Measurements from ENCODE around the gene TAF1C. TPM values are rescaled to one million over a fixed set of nuclear protein-coding genes. Genes with fewer than 3 reads are reported as not detected.
A peak's percentile ranks its signal among the peaks of the same experiment; 100 is the strongest.

Gene TAF1C
- total and polyA plus RNA-seq, 9 of the 15 experiments (the other 6 are each of a cell fraction or from before 2014, with no cell fraction given) = 1.5 to 74.8 (median 21.0) TPM

DNA sequence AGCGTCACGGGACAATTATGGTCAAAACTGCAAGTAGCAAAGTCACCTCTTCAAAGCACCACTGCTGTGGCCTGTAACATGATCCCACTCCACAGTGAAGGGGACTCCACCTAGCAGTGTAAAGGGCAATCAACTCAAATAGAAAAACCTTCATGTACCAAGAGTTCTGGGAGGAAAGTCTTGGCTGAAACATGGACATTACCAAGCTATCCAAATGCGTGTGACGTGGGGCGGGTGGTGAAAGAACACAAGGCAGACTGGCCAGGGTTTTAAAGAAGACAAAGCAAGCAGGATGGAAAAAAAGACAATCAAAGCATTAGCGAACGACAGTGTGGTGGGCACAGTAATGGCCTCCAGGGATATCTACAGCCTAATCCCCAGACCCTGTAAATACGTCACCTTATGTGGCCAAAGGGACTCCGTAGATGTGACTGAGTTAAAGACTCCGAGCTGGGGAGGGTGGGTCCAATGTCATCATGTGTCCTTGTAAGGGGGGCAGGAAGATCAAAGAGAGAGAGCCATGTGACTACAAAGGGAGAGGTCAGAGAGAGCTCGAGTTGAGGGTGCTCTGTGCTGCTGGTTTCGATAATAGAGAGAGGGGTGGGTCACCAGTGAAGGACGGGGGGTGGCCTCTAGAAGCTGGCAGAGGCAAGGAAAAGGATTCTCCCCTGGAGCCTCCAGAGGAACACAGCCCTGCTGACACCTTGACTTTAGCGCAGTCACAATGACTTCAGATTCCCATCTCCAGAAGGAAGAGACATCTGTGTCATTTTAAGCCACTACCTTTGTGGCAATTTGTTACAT, 47.8 kb downstream of the TAF1C start (continued):
- no peak for TF ChIP-seq ZNF146 (CRISPR knock-in tag; IDR thresholded peaks at IDR 0.05; ENCODE audit: unreplicated experiment)
- TF ChIP-seq DNMT1 (IDR thresholded peaks at IDR 0.05) = no peak; the same call in 1 of the 2 replicates
- TF ChIP-seq MCM7 (IDR thresholded peaks at IDR 0.05) = no peak
- TF ChIP-seq PURB (CRISPR knock-in tag; IDR thresholded peaks at IDR 0.05; ENCODE audit: low read depth) = no peak
- TF ChIP-seq, protein P1, sequence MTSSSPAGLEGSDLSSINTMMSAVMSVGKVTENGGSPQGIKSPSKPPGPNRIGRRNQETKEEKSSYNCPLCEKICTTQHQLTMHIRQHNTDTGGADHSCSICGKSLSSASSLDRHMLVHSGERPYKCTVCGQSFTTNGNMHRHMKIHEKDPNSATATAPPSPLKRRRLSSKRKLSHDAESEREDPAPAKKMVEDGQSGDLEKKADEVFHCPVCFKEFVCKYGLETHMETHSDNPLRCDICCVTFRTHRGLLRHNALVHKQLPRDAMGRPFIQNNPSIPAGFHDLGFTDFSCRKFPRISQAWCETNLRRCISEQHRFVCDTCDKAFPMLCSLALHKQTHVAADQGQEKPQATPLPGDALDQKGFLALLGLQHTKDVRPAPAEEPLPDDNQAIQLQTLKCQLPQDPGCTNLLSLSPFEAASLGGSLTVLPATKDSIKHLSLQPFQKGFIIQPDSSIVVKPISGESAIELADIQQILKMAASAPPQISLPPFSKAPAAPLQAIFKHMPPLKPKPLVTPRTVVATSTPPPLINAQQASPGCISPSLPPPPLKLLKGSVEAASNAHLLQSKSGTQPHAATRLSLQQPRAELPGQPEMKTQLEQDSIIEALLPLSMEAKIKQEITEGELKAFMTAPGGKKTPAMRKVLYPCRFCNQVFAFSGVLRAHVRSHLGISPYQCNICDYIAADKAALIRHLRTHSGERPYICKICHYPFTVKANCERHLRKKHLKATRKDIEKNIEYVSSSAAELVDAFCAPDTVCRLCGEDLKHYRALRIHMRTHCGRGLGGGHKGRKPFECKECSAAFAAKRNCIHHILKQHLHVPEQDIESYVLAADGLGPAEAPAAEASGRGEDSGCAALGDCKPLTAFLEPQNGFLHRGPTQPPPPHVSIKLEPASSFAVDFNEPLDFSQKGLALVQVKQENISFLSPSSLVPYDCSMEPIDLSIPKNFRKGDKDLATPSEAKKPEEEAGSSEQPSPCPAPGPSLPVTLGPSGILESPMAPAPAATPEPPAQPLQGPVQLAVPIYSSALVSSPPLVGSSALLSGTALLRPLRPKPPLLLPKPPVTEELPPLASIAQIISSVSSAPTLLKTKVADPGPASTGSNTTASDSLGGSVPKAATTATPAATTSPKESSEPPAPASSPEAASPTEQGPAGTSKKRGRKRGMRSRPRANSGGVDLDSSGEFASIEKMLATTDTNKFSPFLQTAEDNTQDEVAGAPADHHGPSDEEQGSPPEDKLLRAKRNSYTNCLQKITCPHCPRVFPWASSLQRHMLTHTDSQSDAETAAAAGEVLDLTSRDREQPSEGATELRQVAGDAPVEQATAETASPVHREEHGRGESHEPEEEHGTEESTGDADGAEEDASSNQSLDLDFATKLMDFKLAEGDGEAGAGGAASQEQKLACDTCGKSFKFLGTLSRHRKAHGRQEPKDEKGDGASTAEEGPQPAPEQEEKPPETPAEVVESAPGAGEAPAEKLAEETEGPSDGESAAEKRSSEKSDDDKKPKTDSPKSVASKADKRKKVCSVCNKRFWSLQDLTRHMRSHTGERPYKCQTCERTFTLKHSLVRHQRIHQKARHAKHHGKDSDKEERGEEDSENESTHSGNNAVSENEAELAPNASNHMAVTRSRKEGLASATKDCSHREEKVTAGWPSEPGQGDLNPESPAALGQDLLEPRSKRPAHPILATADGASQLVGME (CRISPR knock-in tag; IDR thresholded peaks at IDR 0.05) = no peak
- peak; percentile 90 for TF ChIP-seq L3MBTL2 (IDR thresholded peaks at IDR 0.05)
- TF ChIP-seq, protein P2, sequence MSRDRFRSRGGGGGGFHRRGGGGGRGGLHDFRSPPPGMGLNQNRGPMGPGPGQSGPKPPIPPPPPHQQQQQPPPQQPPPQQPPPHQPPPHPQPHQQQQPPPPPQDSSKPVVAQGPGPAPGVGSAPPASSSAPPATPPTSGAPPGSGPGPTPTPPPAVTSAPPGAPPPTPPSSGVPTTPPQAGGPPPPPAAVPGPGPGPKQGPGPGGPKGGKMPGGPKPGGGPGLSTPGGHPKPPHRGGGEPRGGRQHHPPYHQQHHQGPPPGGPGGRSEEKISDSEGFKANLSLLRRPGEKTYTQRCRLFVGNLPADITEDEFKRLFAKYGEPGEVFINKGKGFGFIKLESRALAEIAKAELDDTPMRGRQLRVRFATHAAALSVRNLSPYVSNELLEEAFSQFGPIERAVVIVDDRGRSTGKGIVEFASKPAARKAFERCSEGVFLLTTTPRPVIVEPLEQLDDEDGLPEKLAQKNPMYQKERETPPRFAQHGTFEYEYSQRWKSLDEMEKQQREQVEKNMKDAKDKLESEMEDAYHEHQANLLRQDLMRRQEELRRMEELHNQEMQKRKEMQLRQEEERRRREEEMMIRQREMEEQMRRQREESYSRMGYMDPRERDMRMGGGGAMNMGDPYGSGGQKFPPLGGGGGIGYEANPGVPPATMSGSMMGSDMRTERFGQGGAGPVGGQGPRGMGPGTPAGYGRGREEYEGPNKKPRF (IDR thresholded peaks at IDR 0.05; ENCODE audit: low read depth, low read length) = no peak
- TF ChIP-seq BMI1 (IDR thresholded peaks at IDR 0.05; ENCODE audit: low read length) = no peak
- TF ChIP-seq, protein P3, sequence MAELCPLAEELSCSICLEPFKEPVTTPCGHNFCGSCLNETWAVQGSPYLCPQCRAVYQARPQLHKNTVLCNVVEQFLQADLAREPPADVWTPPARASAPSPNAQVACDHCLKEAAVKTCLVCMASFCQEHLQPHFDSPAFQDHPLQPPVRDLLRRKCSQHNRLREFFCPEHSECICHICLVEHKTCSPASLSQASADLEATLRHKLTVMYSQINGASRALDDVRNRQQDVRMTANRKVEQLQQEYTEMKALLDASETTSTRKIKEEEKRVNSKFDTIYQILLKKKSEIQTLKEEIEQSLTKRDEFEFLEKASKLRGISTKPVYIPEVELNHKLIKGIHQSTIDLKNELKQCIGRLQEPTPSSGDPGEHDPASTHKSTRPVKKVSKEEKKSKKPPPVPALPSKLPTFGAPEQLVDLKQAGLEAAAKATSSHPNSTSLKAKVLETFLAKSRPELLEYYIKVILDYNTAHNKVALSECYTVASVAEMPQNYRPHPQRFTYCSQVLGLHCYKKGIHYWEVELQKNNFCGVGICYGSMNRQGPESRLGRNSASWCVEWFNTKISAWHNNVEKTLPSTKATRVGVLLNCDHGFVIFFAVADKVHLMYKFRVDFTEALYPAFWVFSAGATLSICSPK (IDR thresholded peaks at IDR 0.05; ENCODE audit: borderline replicate concordance) = no peak
